GM21529 (cell line): ENCODE data around the gene ABI1.
"Not testable (repeated sequence)": the region's sequence is repeated elsewhere in the genome, so short reads cannot be mapped to it uniquely, and the experiment has no call there.

Source experiments
- ATAC-seq: cut with Tn5 transposase; IDR thresholded peaks from one replicate; pipeline ENCODE4 v1.9.1; 2021; ENCODE audit not compliant: unreplicated experiment

The ABI1 gene

GRCh38 chr10:26805567-26806245 is 55.1 kb downstream of the ABI1 start:
- no peak for ATAC-seq

DNA sequence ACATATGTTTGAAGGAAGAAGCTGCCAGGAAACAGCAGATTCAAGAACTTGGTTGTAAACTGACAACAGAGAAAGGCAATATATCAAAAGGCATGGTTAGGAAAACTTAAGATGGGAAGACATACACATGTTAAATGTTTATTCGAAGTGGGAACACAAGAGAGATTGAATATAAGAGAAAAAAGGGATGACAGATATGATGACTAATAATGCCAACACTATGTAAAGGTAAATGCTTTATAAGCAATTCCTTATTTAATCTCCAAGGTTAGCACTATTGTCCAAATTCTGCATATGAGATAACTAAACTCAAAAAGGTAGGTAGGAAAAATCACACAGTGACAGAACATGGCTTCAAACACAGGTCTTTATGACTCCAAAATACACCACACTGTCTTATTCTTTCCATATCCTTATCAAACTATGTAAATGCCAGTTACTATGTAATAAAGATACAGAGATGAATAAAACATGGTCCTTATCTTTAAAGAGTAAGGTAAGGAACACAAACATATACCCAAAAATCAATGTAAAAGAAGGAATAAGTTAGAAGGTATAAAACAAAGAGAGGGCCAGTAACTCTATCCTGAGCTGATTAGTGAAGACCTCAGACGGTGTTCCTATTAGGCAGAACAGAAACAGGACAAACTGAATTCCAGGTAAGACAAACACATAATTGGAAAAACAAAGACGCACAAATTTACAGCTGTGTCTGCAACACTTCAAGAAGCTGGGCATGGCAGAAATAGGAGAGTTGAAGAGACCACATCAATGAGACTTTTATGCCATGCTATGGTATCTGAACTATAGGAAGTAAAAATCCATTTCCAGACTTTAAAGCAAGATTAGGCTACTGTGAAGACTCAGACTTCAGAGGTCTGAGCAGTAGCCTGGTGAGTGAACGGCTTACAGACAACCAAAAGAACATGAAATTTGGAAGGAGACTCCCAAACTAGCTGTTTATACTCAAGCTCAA is 56.1 kb downstream of the ABI1 start:
- ATAC-seq, result no peak

GRCh38 chr10:26803849-26804248 is 56.9 kb downstream of the ABI1 start:
- ATAC-seq, result no peak

GRCh38 chr10:26802527-26802926 is 58.2 kb downstream of the ABI1 start:
- ATAC-seq, result no peak

DNA sequence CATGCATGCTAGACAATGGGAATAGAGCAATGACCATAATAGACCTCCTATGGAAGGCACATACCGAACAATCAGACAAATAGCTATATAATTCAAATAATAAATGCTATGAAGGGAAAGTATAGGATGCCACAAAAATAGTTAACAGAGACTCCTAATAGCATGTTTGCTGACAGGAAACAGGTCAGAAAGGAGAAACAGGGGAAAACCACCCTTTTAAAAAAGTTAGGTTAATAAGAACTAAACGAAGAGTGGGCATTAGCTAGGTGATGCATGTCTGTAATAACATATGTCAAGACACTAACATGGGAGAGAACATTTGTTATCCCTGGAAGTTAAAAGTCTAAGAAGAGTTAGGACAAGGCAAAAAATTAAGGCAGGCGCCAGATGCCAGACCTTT is 58.9 kb downstream of the ABI1 start:
- no peak for ATAC-seq

DNA sequence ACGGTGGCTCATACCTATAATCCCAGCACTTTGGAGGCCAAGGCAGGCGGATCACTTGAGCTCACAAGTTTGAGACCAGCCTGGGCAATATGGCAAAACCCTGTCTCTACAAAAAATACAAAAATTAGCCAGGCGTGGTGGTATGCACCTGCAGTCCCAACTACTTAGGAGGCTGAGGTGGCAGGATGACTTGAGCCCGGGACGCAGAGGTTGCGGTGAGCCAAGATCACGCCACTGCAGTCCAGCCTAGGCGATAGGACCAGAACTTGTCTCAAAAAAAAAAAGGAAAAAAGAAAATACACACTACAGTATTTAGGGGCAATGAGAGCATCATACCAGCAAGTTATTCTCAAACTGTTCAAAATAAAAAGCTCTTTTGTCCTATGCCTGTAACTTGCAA is 59.5 kb downstream of the ABI1 start:
- ATAC-seq, result no peak

DNA sequence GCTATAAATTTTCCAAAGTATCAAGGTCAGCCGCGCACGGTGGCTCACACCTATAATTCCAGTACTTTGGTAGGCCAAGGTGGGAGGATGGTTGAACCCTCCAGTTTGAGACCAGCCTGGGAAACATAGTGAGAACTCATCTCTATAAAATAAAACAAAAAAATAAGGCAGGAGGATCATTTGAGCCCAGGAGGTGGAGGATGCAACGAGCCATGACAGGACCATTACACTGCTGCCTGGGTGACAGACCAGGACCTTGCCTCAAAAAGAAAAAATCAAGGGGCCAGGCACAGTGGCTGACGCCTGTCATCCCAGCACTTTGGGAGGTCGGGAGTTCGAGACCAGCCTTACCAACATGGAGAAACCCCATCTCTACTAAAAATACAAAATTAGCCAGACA is 60.3 kb downstream of the ABI1 start:
- no peak for ATAC-seq

DNA sequence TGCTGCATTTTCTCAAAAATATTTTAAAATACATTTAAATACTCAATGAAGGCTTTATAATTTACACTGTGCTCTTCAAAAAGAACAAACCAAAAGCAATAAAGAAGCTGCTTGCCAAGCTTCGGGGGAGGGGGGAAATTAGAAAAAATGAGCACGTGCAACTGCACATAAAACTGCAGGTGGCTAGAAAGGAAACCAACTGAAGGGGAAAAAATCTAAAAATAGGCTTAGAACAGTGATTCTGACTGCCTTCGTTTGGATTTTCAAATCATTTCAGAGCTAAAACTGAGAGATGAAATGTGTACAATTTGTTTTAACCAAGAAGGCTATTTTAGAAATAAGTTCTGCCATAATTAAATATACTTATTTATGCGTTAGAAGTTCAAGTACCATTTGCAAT is 61.4 kb downstream of the ABI1 start:
- ATAC-seq, result peak; percentile 48

DNA sequence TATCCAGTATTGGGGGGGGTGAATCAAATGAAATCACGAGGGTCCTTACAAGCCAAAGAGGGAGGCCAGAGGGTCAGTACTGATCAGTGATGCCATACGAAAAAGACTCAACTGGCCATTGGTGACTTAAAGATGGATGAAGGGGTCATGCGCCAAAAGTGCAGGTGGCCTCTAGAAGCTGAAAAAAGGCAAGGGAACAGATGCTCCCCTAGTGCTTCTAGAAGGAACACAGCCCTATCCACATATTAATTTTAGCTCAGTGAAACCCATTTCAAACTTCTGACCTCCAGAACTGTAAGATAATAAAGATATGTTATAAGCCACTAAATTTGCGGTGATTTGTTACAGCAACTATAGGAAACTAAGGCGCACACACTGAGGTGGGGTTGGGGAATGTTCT is 62.5 kb downstream of the ABI1 start:
- ATAC-seq, result no peak

DNA sequence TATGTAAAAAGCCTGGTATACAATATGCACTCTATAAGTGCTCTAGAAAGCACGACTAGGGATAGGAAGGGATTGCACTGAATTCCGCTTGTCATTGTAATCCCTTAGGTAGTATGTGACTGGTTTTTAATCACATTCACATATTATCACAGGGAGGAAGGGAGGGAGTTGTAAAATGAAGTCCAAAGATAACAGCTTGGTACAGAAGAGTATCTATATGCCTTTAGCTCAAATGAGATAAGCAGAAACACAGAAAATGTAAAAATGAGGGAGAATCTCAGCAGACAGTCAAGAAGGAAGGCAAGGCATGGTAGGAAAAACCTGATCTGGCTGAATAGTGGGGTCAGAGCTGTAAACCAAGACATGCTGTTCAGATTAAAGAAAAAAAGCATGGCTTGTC is 63.4 kb downstream of the ABI1 start:
- no peak for ATAC-seq

GRCh38 chr10:26792758-26793495 is 67.8 kb downstream of the ABI1 start:
- ATAC-seq, result no peak

- ATAC-seq, result no peak
Observed at GRCh38 chr10:26790221-26790995, 70.3 kb downstream of the ABI1 start.

DNA sequence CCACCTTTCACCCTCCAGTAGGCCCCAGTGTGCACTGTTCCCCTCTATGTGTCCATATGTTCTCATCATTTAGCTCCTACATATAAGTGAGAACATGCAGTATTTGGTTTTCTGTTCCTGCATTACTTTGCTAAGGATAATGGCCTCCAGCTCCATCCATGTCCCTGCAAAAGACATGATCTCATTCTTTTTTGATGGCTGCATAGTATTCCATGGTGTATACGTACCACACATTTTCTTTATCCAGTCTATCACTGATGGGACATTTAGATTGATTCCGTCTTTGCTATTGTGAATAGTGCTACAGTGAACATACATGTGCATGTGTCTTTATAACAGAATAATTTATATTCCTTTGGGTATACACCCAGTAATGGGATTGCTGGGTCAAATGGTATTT is 71.0 kb downstream of the ABI1 start:
- not testable (repeated sequence) for ATAC-seq

- ATAC-seq, result no peak
Observed at GRCh38 chr10:26787362-26787761, 73.4 kb downstream of the ABI1 start.

GRCh38 chr10:26781797-26782196 is 79.0 kb downstream of the ABI1 start:
- ATAC-seq, result peak; percentile 18

DNA sequence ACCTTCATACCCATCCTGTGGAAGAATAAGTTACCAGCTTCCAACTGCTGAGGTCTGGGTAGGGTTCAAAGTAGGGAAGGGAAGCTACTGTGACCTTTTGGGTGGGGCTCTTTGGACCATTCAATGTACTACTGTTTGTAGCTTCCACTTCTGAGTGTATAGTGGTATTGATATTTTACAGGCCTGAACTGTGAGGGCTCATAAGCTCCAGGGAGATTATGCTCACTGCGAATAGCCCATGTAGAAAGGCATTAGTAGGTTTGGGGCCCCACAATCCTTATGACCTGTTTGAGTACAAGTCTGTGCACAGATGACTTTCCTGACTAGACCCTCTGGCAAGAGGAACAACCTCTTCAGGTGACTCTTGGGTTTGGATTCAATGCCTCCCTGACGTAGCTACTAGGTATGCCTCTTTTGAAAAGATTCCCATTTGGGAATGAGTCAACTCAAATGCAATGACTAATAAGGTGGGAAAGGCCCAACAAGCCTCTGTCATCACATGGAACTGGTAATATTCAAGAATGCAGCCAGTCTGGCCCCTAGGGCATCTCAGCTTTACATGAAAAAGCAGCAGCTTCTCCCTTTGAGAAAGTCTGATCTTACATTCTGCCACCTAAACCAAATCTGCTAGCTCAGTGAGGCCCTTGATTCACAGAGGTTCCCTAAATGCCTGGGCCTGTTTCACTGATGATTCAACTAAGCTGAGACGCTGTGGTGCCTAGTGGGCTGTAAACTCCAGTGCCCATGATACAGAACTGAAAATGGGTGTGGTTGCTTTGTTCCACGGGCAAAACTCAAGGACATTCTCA is 79.8 kb downstream of the ABI1 start:
- ATAC-seq, result peak; percentile 62

- ATAC-seq, result peak; percentile 38
Observed at GRCh38 chr10:26780106-26780792, 80.5 kb downstream of the ABI1 start.

DNA sequence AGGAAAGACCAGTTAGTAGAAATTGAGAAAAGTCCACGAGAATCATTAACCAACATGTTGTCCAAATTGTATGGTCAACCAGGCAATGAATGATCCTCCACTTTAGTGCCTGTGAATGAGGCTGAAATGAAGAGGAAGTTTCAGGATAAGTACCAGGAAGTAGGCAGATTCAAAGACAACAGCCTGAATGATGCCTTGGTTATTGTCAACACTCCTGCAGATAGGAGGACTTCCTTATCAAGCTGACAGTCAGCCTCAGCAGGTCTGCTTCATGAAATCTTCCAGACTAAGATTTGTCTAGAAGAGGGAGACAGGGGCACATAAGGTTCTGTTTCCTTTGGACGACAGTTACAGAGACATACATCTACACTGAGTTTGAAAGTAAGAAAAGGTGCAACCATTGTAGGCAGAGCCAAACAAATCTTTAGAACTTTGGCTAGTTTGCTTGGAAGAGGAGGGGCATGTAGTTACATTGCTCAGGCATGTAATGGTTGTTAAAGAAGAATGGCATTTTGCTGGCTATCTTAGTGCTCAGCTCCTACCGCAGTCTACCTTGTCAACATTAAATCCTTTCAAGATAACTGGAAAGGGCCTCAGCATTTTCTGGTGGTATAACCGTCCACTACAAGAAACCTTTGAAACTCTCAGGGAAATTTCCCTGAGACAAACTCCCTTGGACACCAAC is 81.4 kb downstream of the ABI1 start:
- ATAC-seq, result no peak

GRCh38 chr10:26777686-26778085 is 83.1 kb downstream of the ABI1 start:
- no peak for ATAC-seq
